IMR-90 (cell line): ENCODE results near the gene INPP5F. TPM values are rescaled to one million over a fixed set of nuclear protein-coding genes. Genes with fewer than 3 reads are reported as not detected.

Experiments used
- ATAC-seq: fragments of 200-7000 bp; cut with Tn5 transposase; 2 replicates; pipeline ENCODE4 v1.9.1; 2020; ENCODE audit warnings: low read depth, mild to moderate bottlenecking, moderate library complexity
- BruUV-seq: library from RNA; stranded (reverse); fragments of 400-500 nt; replicated peaks from 2 replicates; lab custom pipeline; 2021; lab: Mats Ljungman, UMichigan
- CTCF ChIA-PET: fragments of 300-600 bp; formaldehyde crosslinking; extraction: SDS; loops from one replicate; lab custom pipeline; 2021; ENCODE audit warnings: antibody characterized with exemption; lab: Yijun Ruan, JAX
- POLR2A ChIA-PET: fragments of 300-600 bp; sonication (Branson Sonifier 250); formaldehyde crosslinking; loops from one replicate; lab custom pipeline; 2022; ENCODE audit warnings: antibody characterized with exemption; ENCODE audit not compliant: unreplicated experiment; lab: Charles Lee
- DNase-seq: peaks from one replicate; pipeline ENCODE4 v3.0.0; 2013
- H2AFZ ChIP-seq: replicated peaks from 2 replicates; pipeline ENCODE3; 2013; ENCODE audit warnings: low read length, mild to moderate bottlenecking; ENCODE audit not compliant: poor library complexity
- H2AK5ac ChIP-seq: 2 replicates; pipeline ENCODE4 v1.6.1; 2013; ENCODE audit warnings: low read depth, low read length, inconsistent platforms
- H2AK9ac ChIP-seq: replicated peaks from 2 replicates; pipeline ENCODE3; 2013; ENCODE audit warnings: mild to moderate bottlenecking, low read depth, low read length, moderate library complexity; ENCODE audit not compliant: poor library complexity
- H2BK120ac ChIP-seq: 2 replicates; pipeline ENCODE4 v1.6.1; 2013; ENCODE audit warnings: low read depth, low read length, inconsistent platforms
- H2BK15ac ChIP-seq: 3 replicates; pipeline ENCODE4 v1.6.1; 2013; ENCODE audit warnings: low read depth, low read length, inconsistent platforms
- H2BK20ac ChIP-seq: 2 replicates; pipeline ENCODE4 v1.6.1; 2013; ENCODE audit warnings: low read depth, mild to moderate bottlenecking, inconsistent platforms, low read length, moderate library complexity
- H2BK5ac ChIP-seq: 2 replicates; pipeline ENCODE4 v1.6.1; 2013; ENCODE audit warnings: mild to moderate bottlenecking, low read depth, low read length, inconsistent platforms; ENCODE audit not compliant: poor library complexity, severe bottlenecking
- H3K14ac ChIP-seq: replicated peaks from 2 replicates; pipeline ENCODE4 v1.6.1; 2013; ENCODE audit warnings: low read depth, low read length, inconsistent platforms
- H3K18ac ChIP-seq: 2 replicates; pipeline ENCODE4 v1.6.1; 2013; ENCODE audit warnings: low read depth, low read length, control low read depth
- H3K23ac ChIP-seq: 2 replicates; pipeline ENCODE4 v1.6.1; 2013; ENCODE audit warnings: low read depth, low read length, inconsistent platforms
- H3K27ac ChIP-seq: 2 replicates; pipeline ENCODE4 v1.5.1; 2013; ENCODE audit warnings: mild to moderate bottlenecking, control low read depth, low read length; ENCODE audit not compliant: insufficient read depth
- H3K27me3 ChIP-seq: 2 replicates; pipeline ENCODE4 v1.6.1; 2013; ENCODE audit warnings: low read length; ENCODE audit not compliant: control insufficient read depth, insufficient read depth
- H3K36me3 ChIP-seq: 2 replicates; pipeline ENCODE4 v1.6.1; 2013; ENCODE audit warnings: low read length, mixed read lengths; ENCODE audit not compliant: control insufficient read depth, insufficient read depth
- H3K4ac ChIP-seq: 2 replicates; pipeline ENCODE4 v1.6.1; 2013; ENCODE audit warnings: low read depth, low read length, inconsistent platforms
- H3K4me1 ChIP-seq: 2 replicates; pipeline ENCODE4 v1.6.1; 2013; ENCODE audit warnings: low read length, mixed read lengths; ENCODE audit not compliant: control insufficient read depth, insufficient read depth
- H3K4me2 ChIP-seq: 2 replicates; pipeline ENCODE4 v1.6.1; 2013; ENCODE audit warnings: low read depth, mild to moderate bottlenecking, control low read depth, low read length, moderate library complexity
- H3K4me3 ChIP-seq: 2 replicates; pipeline ENCODE4 v1.5.1; 2013; ENCODE audit warnings: low read depth, mild to moderate bottlenecking, control low read depth, low read length, moderate library complexity; ENCODE audit not compliant: insufficient read depth
- H3K56ac ChIP-seq: 2 replicates; pipeline ENCODE4 v1.6.1; 2013; ENCODE audit warnings: low read length, inconsistent platforms; ENCODE audit not compliant: insufficient read depth; ENCODE audit errors: extremely low read depth
- H3K79me1 ChIP-seq, 2 experiments: 2 replicates each; pipeline ENCODE4 v1.6.1; 2013; ENCODE audit warnings: low read length in 2 of 2, inconsistent platforms in 1 of 2, low read depth in 1 of 2
- H3K9ac ChIP-seq: 2 replicates; pipeline ENCODE4 v1.6.1; 2013; ENCODE audit warnings: low read depth, low read length, control low read depth
- H3K9me1 ChIP-seq: 2 replicates; pipeline ENCODE4 v1.6.1; 2013; ENCODE audit warnings: low read length, inconsistent platforms; ENCODE audit not compliant: insufficient read depth
- H3K9me3 ChIP-seq: 2 replicates; pipeline ENCODE4 v1.6.1; 2013; ENCODE audit warnings: low read length; ENCODE audit not compliant: control insufficient read depth, insufficient read depth
- H4K20me1 ChIP-seq: 2 replicates; pipeline ENCODE4 v1.6.1; 2013; ENCODE audit warnings: low read length, inconsistent platforms; ENCODE audit not compliant: insufficient read depth
- H4K5ac ChIP-seq: 2 replicates; pipeline ENCODE4 v1.6.1; 2013; ENCODE audit warnings: mild to moderate bottlenecking, low read depth, low read length, control low read depth
- H4K8ac ChIP-seq, 2 experiments: 2 replicates each; pipeline ENCODE4 v1.6.1; 2013; ENCODE audit warnings: low read depth in 2 of 2, low read length in 2 of 2, control low read depth in 1 of 2, inconsistent platforms in 1 of 2
- H4K91ac ChIP-seq: 2 replicates; pipeline ENCODE4 v1.6.1; 2013; ENCODE audit warnings: low read depth, low read length, inconsistent platforms; ENCODE audit not compliant: insufficient read depth
- BHLHE40 ChIP-seq: fragments of 150-350 bp; IDR thresholded peaks from 2 replicates; pipeline ENCODE4 v1.6.1; 2016; ENCODE audit warnings: mild to moderate bottlenecking, low read depth, low read length
- CEBPB ChIP-seq: IDR thresholded peaks from 2 replicates; pipeline ENCODE4 v1.6.1; 2012; ENCODE audit warnings: low read depth, low read length, improper control_type of control experiment
- CHD1 ChIP-seq: IDR thresholded peaks from 2 replicates; pipeline ENCODE4 v1.6.1; 2012; ENCODE audit warnings: low read depth, low read length, improper control_type of control experiment
- FOS ChIP-seq: fragments of 150-350 bp; IDR thresholded peaks from 2 replicates; pipeline ENCODE4 v1.6.1; 2016; ENCODE audit warnings: low read depth, low read length
- MAFK ChIP-seq: IDR thresholded peaks from 2 replicates; pipeline ENCODE4 v1.6.1; 2012; ENCODE audit warnings: low read depth, low read length, improper control_type of control experiment
- MAZ ChIP-seq: IDR thresholded peaks from 2 replicates; pipeline ENCODE4 v1.6.1; 2012; ENCODE audit warnings: low read depth, mild to moderate bottlenecking, low read length, improper control_type of control experiment, moderate library complexity, borderline replicate concordance
- MXI1 ChIP-seq: IDR thresholded peaks from 2 replicates; pipeline ENCODE4 v1.6.1; 2012; ENCODE audit warnings: low read depth, mild to moderate bottlenecking, low read length, moderate library complexity, borderline replicate concordance
- NFE2L2 ChIP-seq: fragments of 150-350 bp; IDR thresholded peaks from 2 replicates; pipeline ENCODE4 v1.6.1; 2016; ENCODE audit warnings: low read depth, mild to moderate bottlenecking, low read length
- POLR2A ChIP-seq: IDR thresholded peaks from 2 replicates; pipeline ENCODE4 v1.6.1; 2012; ENCODE audit warnings: mild to moderate bottlenecking, low read depth, low read length
- RAD21 ChIP-seq: IDR thresholded peaks from 2 replicates; pipeline ENCODE4 v1.6.1; 2012; ENCODE audit warnings: low read length, improper control_type of control experiment
- RFX5 ChIP-seq: IDR thresholded peaks from 2 replicates; pipeline ENCODE4 v1.8.0; 2012; ENCODE audit warnings: low read depth, mild to moderate bottlenecking, low read length, moderate library complexity
- SMC3 ChIP-seq: fragments of 150-350 bp; IDR thresholded peaks from 2 replicates; pipeline ENCODE4 v1.6.1; 2016; ENCODE audit warnings: low read depth, mild to moderate bottlenecking, antibody characterized with exemption, low read length, moderate library complexity
- USF2 ChIP-seq: fragments of 150-350 bp; IDR thresholded peaks from 2 replicates; pipeline ENCODE4 v1.6.1; 2017; ENCODE audit warnings: mild to moderate bottlenecking, antibody characterized with exemption, low read length, low read depth
- WGBS, 2 experiments: methylation state at CpG; one replicate each; pipeline versions ENCODE4 v1.1.5 to v1.1.7; 2013; ENCODE audit warnings: missing lambda C conversion rate in 2 of 2; ENCODE audit not compliant: insufficient read length in 1 of 2; ENCODE audit errors: extremely low coverage in 2 of 2; 5-methylcytosine and 5-hydroxymethylcytosine counted together
- dilution Hi-C: fragments of 300-500 bp; cut with HindIII; formaldehyde crosslinking; loops from one replicate; pipeline ENCODE4 v1.14.3; 2018; ENCODE audit warnings: low sequenced_read_pairs; ENCODE audit not compliant: unreplicated experiment
- in situ Hi-C: fragments of 300-500 bp; cut with MboI; formaldehyde crosslinking; loops from 3 replicates; pipeline ENCODE4 v1.14.3; 2019; ENCODE audit warnings: low sequenced_read_pairs, inconsistent platforms, mixed read lengths
- intact Hi-C: fragments of 100-400 bp; cut with micrococcal nuclease; formaldehyde crosslinking; loops from 2 replicates; pipeline ENCODE4 v1.10.0; 2022
- polyA plus RNA-seq, 3 experiments: library from polyadenylated mRNA; depleted of rRNA; stranded (reverse); fragments of >200 nt; gene quantifications; 2 replicates each; pipeline ENCODE4 v1.2.3, GENCODE V29; 2012; ENCODE audit warnings: low replicate concordance in 1 of 3
- total RNA-seq: library from RNA; depleted of rRNA; stranded (reverse); fragments of >200 nt; gene quantifications from 2 replicates; pipeline ENCODE4 v1.2.3, GENCODE V29; 2012
- TF ChIP-seq, protein P1 (sequence below): fragments of 150-350 bp; IDR thresholded peaks from 2 replicates; pipeline ENCODE4 v1.6.1; 2016; ENCODE audit warnings: low read depth, mild to moderate bottlenecking, low read length, moderate library complexity, borderline replicate concordance

The INPP5F gene
- total and polyA plus RNA-seq, 2 of the 4 experiments (the other 2 are of a cell fraction) = 19.0 to 29.6 TPM

DNA sequence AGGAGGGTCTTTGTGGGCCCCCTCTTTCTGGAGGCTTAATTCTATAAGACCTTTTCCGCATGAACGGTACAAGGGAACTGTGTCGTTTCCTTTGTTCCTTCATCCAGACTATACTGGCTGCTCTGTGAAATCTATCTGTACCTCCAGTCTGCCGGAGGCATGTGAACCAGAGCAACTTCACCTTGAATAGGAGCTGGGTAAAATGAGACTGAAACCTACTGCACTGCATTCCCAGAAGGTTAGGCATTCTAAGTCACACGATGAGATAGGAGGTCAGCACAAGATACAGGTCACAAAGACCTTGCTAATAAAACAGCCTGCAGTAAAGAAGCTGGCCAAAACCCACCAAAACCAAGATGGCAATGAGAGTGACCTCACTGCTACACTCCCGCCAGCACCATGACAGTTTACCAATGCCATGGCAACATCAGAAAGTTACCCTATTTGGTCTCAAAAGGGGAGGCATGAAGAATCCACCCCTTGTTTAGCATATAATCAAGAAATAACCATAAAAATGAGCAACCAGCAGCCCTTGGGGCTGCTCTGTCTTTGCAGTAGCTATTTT, 36.8 kb upstream of the INPP5F start:
- TF ChIP-seq, protein P1, sequence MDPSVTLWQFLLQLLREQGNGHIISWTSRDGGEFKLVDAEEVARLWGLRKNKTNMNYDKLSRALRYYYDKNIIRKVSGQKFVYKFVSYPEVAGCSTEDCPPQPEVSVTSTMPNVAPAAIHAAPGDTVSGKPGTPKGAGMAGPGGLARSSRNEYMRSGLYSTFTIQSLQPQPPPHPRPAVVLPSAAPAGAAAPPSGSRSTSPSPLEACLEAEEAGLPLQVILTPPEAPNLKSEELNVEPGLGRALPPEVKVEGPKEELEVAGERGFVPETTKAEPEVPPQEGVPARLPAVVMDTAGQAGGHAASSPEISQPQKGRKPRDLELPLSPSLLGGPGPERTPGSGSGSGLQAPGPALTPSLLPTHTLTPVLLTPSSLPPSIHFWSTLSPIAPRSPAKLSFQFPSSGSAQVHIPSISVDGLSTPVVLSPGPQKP = no peak
- TF ChIP-seq CEBPB (no peak), NFE2L2 (no peak), RAD21 (no peak), BHLHE40 (no peak), SMC3 (no peak), MXI1 (no peak), RFX5 (no peak), MAZ (no peak), CHD1 (no peak), USF2 (no peak), POLR2A (no peak), MAFK (no peak), FOS (no peak)
- intact Hi-C loops (loop anchor here (5.0 to 10.0 kb wide), 2 partner anchors 648 to 1186 kb away; no protein-coding TSS in a partner anchor), in situ Hi-C loops (no loop called here), dilution Hi-C loops (no loop called here)
- Histone ChIP-seq H3K14ac (no peak overlapping the region), H3K79me1 (no peaks in the 10 kb centered on the region), H4K5ac (no peak overlapping the region), H3K9me3 (no peaks in the 10 kb centered on the region), H3K9me1 (no peaks in the 10 kb centered on the region), H2BK5ac (no peak overlapping the region), H3K4me2 (no peak overlapping the region), H3K36me3 (no peaks in the 10 kb centered on the region), H3K27ac (no peak overlapping the region), H3K56ac (no peak overlapping the region), H4K8ac (no peak overlapping the region), H2BK15ac (no peak overlapping the region), H2BK20ac (no peak overlapping the region), H3K4me3 (no peak overlapping the region), H2AK5ac (no peak overlapping the region), H2AFZ (no peak overlapping the region), H2AK9ac (no peak overlapping the region), H4K91ac (no peak overlapping the region), H4K20me1 (no peaks in the 10 kb centered on the region), H2BK120ac (no peak overlapping the region), H3K23ac (no peak overlapping the region), H3K18ac (no peak overlapping the region), H3K4me1 (no peaks in the 10 kb centered on the region), H3K4ac (no peak overlapping the region), H3K9ac (no peak overlapping the region), H3K27me3 (no peaks in the 10 kb centered on the region)
- POLR2A ChIA-PET = no interaction called here
- CTCF ChIA-PET = interaction anchor here (0.6 kb wide), 1 partner anchor 490 kb away, joined by 7 read pairs; no protein-coding TSS in a partner anchor
- no TSS peak for BruUV-seq
- no CpG with 5 or more reads among the region's 6 CpGs for WGBS, 2 experiments
- ATAC-seq (no peak), DNase-seq (no peak)
